Left ventricle myocardium superior (tissue), 1 donor: Measurements from ENCODE around the gene THBD. TPM values are rescaled to one million over a fixed set of nuclear protein-coding genes. Genes with fewer than 3 reads are reported as not detected.

ENCODE experiments used
- ATAC-seq: fragments of 200-7000 bp; cut with Tn5 transposase; one replicate; pipeline ENCODE4 v1.9.1; 2020; ENCODE audit warnings: mild to moderate bottlenecking, moderate library complexity
- DNase-seq: peaks from one replicate; pipeline ENCODE4 v3.0.0-alpha.2; 2020
- intact Hi-C: fragments of 100-400 bp; cut with micrococcal nuclease; formaldehyde crosslinking; loops from one replicate; pipeline ENCODE4 v1.11.0; 2022
- long read RNA-seq: library from polyadenylated mRNA; unstranded; transcript quantifications from one replicate; pipeline ENCODE4 v2.0.0, GENCODE V29; 2021
- total RNA-seq: library from RNA; stranded (reverse); fragmentation: NEBNext Ultra II Directional; extraction: Animal tissue kit (Norgen Biotek cat#: 25700); gene quantifications from one replicate; pipeline ENCODE4 v1.2.1, GENCODE V29; 2021
- donor health status: DM: no; HTN: yes; CAD: no; lungs with severe emphysema.

THBD gene
- 13.1 TPM for total RNA-seq
- long read RNA-seq, full-length matches to known transcripts: 10 of 10 reads
- long read RNA-seq, partial matches to known transcripts: 0 of 10 reads
- long read RNA-seq, other reads (novel, unspliced or antisense): 0 of 10 reads

DNA sequence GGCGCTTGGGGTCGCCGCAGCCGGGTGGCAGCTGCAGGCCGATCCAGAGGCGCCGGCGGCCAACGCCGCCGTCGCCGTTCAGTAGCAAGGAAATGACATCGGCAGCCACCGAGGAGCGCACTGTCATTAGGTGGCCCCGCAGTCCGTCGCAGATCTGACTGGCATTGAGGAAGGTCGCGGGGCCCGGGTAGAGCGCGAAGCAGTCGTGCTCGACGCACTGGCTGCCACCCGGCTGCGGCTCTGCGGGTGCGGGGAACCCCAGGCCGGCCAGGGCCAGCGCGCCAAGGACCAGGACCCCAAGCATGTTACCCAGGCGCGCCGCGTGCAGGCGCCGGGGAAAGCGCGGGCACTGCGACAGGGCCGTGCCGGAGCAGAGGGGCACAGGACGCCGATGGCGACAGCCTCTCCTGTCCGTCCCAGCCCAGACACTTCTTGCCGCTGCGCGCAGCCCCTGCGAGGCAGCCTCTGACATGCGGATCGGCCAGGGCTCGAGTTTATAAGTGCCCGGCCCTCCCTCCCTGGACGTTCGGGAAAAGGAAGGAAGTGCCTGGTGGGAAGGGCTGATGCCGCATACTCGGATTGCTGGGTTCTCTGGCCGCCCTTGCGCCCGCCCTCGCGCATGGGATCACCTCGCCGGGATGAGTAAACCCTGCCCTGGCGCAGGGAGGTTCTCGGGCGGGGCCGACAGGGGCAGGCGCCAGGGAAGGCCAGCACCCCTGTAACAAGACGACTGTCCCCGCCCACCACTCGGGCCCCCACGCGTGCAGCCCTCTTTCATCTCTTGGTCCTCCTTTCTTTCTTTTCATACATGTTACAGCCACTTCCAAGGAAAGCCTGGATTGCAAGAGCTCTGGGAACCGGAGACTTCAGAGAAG lies at the start of gene THBD:
Gene THBD, minus strand, starts transcription at position 472 of the 875 bp plus-strand sequence. Its CDS starts 168 bp downstream, at position 304.
- DNase-seq: peak; percentile 88
- intact Hi-C loops: loop anchor here (5.0 to 10.0 kb wide), 2 partner anchors 188 to 335 kb away; no protein-coding TSS in a partner anchor
- ATAC-seq: peak; percentile 72

DNA sequence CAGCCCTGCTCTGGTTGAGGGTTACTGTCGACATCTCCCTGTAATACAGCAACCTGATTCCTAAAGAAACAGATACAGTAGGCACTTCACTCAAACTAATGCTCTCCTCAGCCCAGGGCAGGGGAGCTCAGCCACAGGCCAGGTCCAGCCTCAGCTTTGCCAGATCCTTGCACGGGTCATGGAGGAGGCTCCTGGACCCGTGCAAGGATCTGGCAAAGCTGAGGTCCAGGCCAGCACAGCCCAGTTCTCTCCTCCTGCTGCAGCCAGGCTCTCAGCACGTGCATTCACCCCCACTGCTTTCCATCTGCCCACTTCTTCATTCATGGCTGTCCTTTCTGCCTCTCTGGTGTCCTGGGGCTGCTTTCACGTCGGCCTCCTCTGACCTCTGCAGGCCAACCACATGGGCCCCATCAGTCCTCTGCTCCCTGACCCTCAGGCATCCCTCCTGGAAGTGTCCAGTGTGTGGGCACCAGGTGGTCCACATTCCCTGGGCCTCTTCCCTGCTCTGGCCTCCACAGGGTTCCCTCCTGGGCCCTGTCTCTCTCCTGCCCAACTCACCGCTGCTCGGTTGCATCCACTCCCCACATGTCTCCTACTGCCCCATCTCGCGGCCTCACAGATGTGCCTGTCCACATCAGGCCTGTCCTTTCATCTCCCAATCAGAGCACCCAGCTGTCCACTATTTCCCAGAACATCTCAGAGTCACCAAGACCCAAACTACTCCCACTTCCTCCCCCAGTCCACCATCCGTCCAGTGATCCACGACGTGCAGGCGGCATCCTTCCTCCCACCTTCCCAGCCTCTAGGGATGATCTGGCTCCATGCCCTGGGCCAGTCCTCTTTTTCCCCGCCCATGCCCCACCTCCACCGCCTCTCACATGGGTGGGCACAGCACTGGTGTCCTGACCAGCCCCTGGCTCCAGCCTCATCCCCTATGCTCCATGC lies 48.4 kb upstream of the THBD start:
- ATAC-seq (peak; percentile 22), DNase-seq (no peak)
- intact Hi-C loops: no loop called here

DNA sequence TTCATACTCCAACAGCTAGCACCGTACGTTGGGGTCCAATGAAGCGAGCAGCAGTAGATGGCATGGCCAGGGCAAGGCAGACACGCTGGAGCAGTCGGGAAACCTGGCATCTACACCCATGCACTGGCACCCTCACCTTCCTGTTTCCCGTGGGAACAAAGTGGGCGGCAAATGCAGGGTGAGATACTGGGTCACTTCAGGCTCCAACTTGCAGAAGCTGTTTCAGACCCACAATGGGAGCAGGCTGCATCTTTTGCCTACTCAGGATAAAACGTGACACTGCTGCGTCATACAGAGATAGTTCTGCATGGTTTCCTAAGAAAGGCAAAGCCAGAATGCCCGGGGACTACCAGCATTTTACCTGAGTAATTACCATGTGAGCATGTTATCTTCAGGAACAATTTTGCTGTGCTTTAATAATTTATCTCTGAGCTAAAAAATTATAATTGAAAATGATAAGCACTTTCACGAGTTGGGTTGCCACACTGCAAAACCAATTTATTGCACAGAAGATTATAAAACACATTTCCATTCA lies 47.6 kb upstream of the THBD start:
- DNase-seq (no peak), ATAC-seq (no peak)
- intact Hi-C loops: no loop called here

DNA sequence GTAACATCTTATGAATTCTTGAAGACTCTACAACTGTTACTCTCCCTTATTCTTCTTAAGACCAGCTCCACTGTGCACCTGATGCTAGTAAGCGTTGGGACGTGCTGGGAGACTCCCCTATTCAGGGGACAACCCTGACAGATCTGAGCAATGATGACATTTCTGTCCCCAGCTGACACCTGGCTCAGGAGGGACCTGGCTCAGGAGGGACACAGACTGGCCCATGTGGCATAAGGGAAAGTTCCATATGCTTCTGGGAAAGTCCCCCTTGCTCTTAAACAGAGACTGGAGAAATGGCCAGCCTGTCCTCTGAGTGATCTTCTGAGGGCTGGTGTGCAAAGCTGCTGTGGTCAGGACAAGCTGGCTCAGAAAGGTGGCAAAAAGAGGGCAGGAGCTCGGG lies 46.6 kb upstream of the THBD start:
- intact Hi-C loops: no loop called here
- ATAC-seq (no peak), DNase-seq (no peak)

DNA sequence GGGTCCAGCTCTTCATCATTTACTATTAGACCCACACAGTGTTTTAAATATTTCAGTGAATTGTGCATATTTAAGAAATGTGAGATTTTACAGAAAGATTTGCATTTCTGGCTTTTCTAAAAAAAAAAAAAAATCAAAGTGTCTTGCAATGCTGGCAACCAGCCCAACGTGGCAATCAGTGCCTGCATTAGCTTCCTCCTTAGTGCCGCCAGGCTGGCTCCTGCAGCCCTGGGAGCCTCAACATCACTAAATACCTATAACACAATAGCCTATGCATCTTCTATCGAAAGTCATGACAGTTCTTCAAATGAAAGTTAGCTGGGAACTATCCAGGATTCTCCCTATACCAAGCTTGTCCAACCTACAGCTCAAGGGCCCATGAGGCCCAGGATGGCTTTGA lies 46.0 kb upstream of the THBD start:
- no peak for ATAC-seq
- intact Hi-C loops: no loop called here
- DNase-seq: peak; percentile 48

DNA sequence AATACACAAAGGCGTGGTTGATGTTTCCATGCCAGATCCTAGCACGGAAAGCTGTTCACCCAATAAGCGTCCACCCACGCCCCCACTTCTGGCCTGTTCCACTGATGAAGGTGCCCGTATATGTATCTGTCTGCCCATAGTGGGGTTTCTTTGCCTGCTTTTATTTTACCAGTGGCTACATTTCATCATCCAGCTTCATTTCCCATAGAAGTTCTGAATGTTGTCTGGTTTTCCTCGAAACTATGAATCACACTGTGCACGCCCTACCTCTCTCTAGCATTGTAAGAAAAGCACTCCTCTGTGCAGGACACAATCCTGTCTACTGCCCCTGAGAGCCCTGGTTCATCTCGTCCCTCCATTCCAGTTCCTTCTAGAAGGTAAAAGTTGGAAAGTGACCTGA lies 45.5 kb upstream of the THBD start:
- no peak for ATAC-seq
- no peak for DNase-seq
- intact Hi-C loops: no loop called here

- ATAC-seq: no peak
- intact Hi-C loops: no loop called here
- no peak for DNase-seq
These were observed 44.9 kb upstream of the THBD start for GRCh38 chr20:23094213-23094896.

- ATAC-seq (no peak), DNase-seq (no peak)
- intact Hi-C loops: no loop called here
These were observed 44.1 kb upstream of the THBD start for GRCh38 chr20:23093613-23094012.

- intact Hi-C loops: no loop called here
- ATAC-seq: peak; percentile 29
- DNase-seq: no peak
These were observed 43.5 kb upstream of the THBD start for GRCh38 chr20:23092861-23093495.

DNA sequence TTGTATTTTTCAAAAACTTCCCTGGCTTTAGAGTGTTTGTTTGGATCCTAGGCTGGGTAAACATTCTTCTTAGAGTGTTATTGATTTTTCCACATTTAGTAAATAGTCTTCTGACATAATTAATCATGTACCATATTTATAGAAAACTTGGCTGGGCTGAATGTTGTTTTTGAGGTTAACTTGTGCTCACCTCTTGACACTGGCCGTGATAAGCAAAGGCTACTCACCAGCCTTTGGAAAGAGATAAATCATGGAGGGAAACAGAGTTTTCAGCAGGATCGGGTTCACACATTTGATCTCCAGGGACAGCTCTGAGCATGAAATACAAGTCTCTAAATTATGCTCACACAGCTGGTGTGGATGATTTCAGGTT lies 42.9 kb upstream of the THBD start:
- intact Hi-C loops: no loop called here
- peak; percentile 40 for ATAC-seq
- DNase-seq: no peak

GRCh38 chr20:23091721-23092383 lies 42.4 kb upstream of the THBD start:
- ATAC-seq: peak; percentile 30
- intact Hi-C loops: no loop called here
- no peak for DNase-seq

GRCh38 chr20:23090878-23091277 lies 41.4 kb upstream of the THBD start:
- ATAC-seq: no peak
- DNase-seq: no peak
- intact Hi-C loops: no loop called here

DNA sequence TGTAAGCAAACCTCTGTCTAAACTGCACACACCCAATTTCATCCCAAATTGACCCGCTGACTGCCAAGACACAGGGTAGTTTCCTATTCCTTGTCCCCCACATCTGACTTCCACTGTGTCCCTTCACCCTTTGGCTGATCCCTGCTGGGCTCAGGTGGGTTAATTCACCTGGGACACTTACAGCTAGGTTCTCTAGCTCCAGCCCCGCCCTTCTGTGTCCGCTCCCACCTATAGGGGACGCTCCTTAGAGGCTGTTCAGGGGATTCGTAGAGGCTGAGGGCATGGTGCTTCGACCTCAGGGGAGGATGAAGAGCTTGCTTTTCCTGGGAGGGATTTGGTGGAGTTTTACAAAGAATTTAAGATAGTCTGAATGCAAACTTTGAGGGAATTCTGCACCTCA lies 40.7 kb upstream of the THBD start:
- intact Hi-C loops: no loop called here
- DNase-seq (no peak), ATAC-seq (no peak)

GRCh38 chr20:23088866-23089265 lies 39.4 kb upstream of the THBD start:
- ATAC-seq (no peak), DNase-seq (no peak)
- intact Hi-C loops: no loop called here

GRCh38 chr20:23087587-23088251 lies 38.2 kb upstream of the THBD start:
- DNase-seq (no peak), ATAC-seq (no peak)
- intact Hi-C loops: no loop called here

GRCh38 chr20:23086931-23087411 lies 37.5 kb upstream of the THBD start:
- DNase-seq: peak; percentile 67
- ATAC-seq: peak; percentile 26
- intact Hi-C loops: no loop called here

DNA sequence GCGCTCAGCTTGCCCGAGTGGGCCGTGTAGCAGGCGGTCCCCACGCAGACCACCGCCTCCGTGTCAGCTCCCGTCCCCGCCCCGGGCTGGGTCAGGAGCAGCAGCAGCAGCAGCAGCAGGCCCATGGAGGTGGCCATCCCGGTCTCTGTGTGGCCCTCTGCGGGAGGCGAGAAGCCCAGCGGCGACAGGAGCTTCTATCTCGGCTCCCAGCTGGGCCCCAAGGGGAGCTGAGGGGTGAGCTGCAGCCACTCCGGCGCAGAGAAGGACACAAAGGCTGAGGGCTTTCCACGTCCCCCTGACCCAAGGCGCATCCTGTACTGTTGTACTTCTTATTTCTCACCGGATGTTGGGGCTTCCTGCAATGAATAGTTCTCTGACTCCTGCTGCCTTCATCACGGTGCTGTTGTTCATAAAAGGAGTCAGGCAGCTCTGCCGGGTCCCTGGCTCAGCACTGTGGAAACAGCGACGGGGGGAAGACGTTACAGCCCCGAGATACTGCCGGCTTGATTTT lies 36.6 kb upstream of the THBD start, which contains the start of gene CD93:
Gene CD93, minus strand, starts transcription at position 269 of the 511 bp plus-strand sequence. Its CDS starts 132 bp downstream, at position 137.
- intact Hi-C loops: no loop called here
- peak; percentile 70 for ATAC-seq

More for the DNA sequence above, 36.6 kb upstream of the THBD start, which contains the start of gene CD93:
- DNase-seq: peak; percentile 59
